ENCODE data around the gene SV2C. TPM values are rescaled to one million over a fixed set of nuclear protein-coding genes. Genes with fewer than 3 reads are reported as not detected.
"Not testable (repeated sequence)": the region's sequence is repeated elsewhere in the genome, so short reads cannot be mapped to it uniquely, and the experiment has no call there.

The SV2C gene
- total and polyA plus RNA-seq, 2 donors (not counting 1 experiment from before 2014, with no cell fraction given) = not detected

- CTCF ChIA-PET = interaction anchor here (1.8 kb wide), 1 partner anchor 10 kb away, joined by 6 read pairs; no protein-coding TSS in a partner anchor
- H3K4me3 Mint-ChIP-seq = no peak overlapping the region
- no peaks in the 10 kb centered on the region for H3K4me1 ChIP-seq (ENCODE audit: control insufficient read depth in 2 of 2, insufficient read depth in 2 of 2, low read length in 2 of 2)
These were observed 215.7 kb downstream of the SV2C start for GRCh38 chr5:76298852-76299251.

GRCh38 chr5:76299592-76299991, 216.4 kb downstream of the SV2C start:
- Histone ChIP-seq H3K4me2 (replicated peaks; ENCODE audit: low read depth, low read length, poor library complexity, severe bottlenecking) (no peak overlapping the region), H3K9ac (ENCODE audit: low read length) (no peak overlapping the region), H3K4me3 (ENCODE audit: control extremely low read depth in 1 of 5, extremely low read depth in 1 of 5, insufficient read depth in 1 of 5, low read depth in 2 of 5, low read length in 4 of 5) (no peak overlapping the region), H4K20me1 (ENCODE audit: control insufficient read depth, insufficient read depth, low read length, poor library complexity, severe bottlenecking) (no peaks in the 10 kb centered on the region), H2AFZ (ENCODE audit: insufficient read depth, low read depth, low read length, poor library complexity, severe bottlenecking) (no peak overlapping the region), H3K27me3 (replicated peaks in 1 of 4; ENCODE audit: control extremely low read depth in 1 of 4, control insufficient read depth in 3 of 4, insufficient read depth in 4 of 4, low read length in 3 of 4) (no peaks in the 10 kb centered on the region), H3K36me3 (replicated peaks in 1 of 2; ENCODE audit: control extremely low read depth in 1 of 2, control insufficient read depth in 1 of 2, extremely low read depth in 1 of 2, insufficient read depth in 2 of 2, low read length in 1 of 2) (no peaks in the 10 kb centered on the region), H3K79me2 (ENCODE audit: control insufficient read depth, insufficient read depth, low read length) (no peaks in the 10 kb centered on the region), H3K9me3 (ENCODE audit: control extremely low read depth in 1 of 3, control insufficient read depth in 2 of 3, insufficient read depth in 1 of 3, low read length in 2 of 3) (no peaks in the 10 kb centered on the region), H3K4me1 (ENCODE audit: control insufficient read depth in 2 of 2, insufficient read depth in 2 of 2, low read length in 2 of 2) (no peaks in the 10 kb centered on the region), H3K27ac (ENCODE audit: low read length in 2 of 2) (no peak overlapping the region)
- Mint-ChIP-seq H3K27me3 (peaks cover 27% of the 10 kb centered on the region), H3K4me3 (no peak overlapping the region), H3K4me1 (peaks cover 7% of the 10 kb centered on the region), H3K9me3 (ENCODE audit: insufficient read depth) (no peaks in the 10 kb centered on the region), H3K27ac (no peak overlapping the region)
- ATAC-seq (ENCODE audit: low read depth) = no peak
- no peak for TF ChIP-seq EZH2 (IDR thresholded peaks at IDR 0.05; ENCODE audit: borderline replicate concordance, insufficient read depth, low read depth, low read length, poor library complexity, severe bottlenecking)
- TF ChIP-seq CTCF (IDR thresholded peaks at IDR 0.05) = no peak
- CTCF ChIA-PET = interaction anchor here (1.8 kb wide), 1 partner anchor 9 kb away, joined by 6 read pairs; no protein-coding TSS in a partner anchor
- intact Hi-C loops (cut with micrococcal nuclease) = no loop called here
- no CpG with 5 or more reads among the region's 2 CpGs for WGBS (ENCODE audit: insufficient coverage)
- POLR2A ChIA-PET = no interaction called here
- DNase-seq = no peak

More at GRCh38 chr5:76298852-76299251, 215.7 kb downstream of the SV2C start:
- no peaks in the 10 kb centered on the region for H4K20me1 ChIP-seq (ENCODE audit: control insufficient read depth, insufficient read depth, low read length, poor library complexity, severe bottlenecking)
- no peaks in the 10 kb centered on the region for H3K9me3 ChIP-seq (ENCODE audit: control extremely low read depth in 1 of 3, control insufficient read depth in 2 of 3, insufficient read depth in 1 of 3, low read length in 2 of 3)
- H3K4me2 ChIP-seq (replicated peaks; ENCODE audit: low read depth, low read length, poor library complexity, severe bottlenecking) = no peak overlapping the region
- no peak overlapping the region for H2AFZ ChIP-seq (ENCODE audit: insufficient read depth, low read depth, low read length, poor library complexity, severe bottlenecking)
- H3K4me3 ChIP-seq (ENCODE audit: control extremely low read depth in 1 of 5, extremely low read depth in 1 of 5, insufficient read depth in 1 of 5, low read depth in 2 of 5, low read length in 4 of 5) = no peak overlapping the region
- POLR2A ChIA-PET = no interaction called here
- ATAC-seq (ENCODE audit: low read depth) = no peak
- no peak overlapping the region for H3K9ac ChIP-seq (ENCODE audit: low read length)
- Mint-ChIP-seq H3K27ac (no peak overlapping the region), H3K9me3 (ENCODE audit: insufficient read depth) (no peaks in the 10 kb centered on the region), H3K4me1 (peaks cover 3% of the 10 kb centered on the region), H3K27me3 (peaks cover 27% of the 10 kb centered on the region)
- no CpG with 5 or more reads among the region's 1 CpG for WGBS (ENCODE audit: insufficient coverage)
- no peaks in the 10 kb centered on the region for H3K79me2 ChIP-seq (ENCODE audit: control insufficient read depth, insufficient read depth, low read length)
- no peaks in the 10 kb centered on the region for H3K27me3 ChIP-seq (replicated peaks in 1 of 4; ENCODE audit: control extremely low read depth in 1 of 4, control insufficient read depth in 3 of 4, insufficient read depth in 4 of 4, low read length in 3 of 4)
- H3K36me3 ChIP-seq (replicated peaks in 1 of 2; ENCODE audit: control extremely low read depth in 1 of 2, control insufficient read depth in 1 of 2, extremely low read depth in 1 of 2, insufficient read depth in 2 of 2, low read length in 1 of 2) = no peaks in the 10 kb centered on the region
- intact Hi-C loops (cut with micrococcal nuclease) = no loop called here
- TF ChIP-seq CTCF (IDR thresholded peaks at IDR 0.05) = no peak
- TF ChIP-seq EZH2 (IDR thresholded peaks at IDR 0.05; ENCODE audit: borderline replicate concordance, insufficient read depth, low read depth, low read length, poor library complexity, severe bottlenecking) = no peak
- no peak overlapping the region for H3K27ac ChIP-seq (ENCODE audit: low read length in 2 of 2)
- DNase-seq = no peak

- WGBS (ENCODE audit: insufficient coverage) = no CpG with 5 or more reads among the region's 1 CpG
- H3K4me1 Mint-ChIP-seq; H3K4me3 Mint-ChIP-seq; CTCF ChIA-PET; POLR2A ChIA-PET; H3K4me3 ChIP-seq (ENCODE audit: control extremely low read depth in 1 of 5, extremely low read depth in 1 of 5, insufficient read depth in 1 of 5, low read depth in 2 of 5, low read length in 4 of 5); H3K9me3 ChIP-seq (ENCODE audit: control extremely low read depth in 1 of 3, control insufficient read depth in 2 of 3, insufficient read depth in 1 of 3, low read length in 2 of 3); H3K79me2 ChIP-seq (ENCODE audit: control insufficient read depth, insufficient read depth, low read length); H3K27ac ChIP-seq (ENCODE audit: low read length in 2 of 2); H3K9ac ChIP-seq (ENCODE audit: low read length); H3K36me3 ChIP-seq (replicated peaks in 1 of 2; ENCODE audit: control extremely low read depth in 1 of 2, control insufficient read depth in 1 of 2, extremely low read depth in 1 of 2, insufficient read depth in 2 of 2, low read length in 1 of 2); DNase-seq; H3K27ac Mint-ChIP-seq; H3K27me3 ChIP-seq (replicated peaks in 1 of 4; ENCODE audit: control extremely low read depth in 1 of 4, control insufficient read depth in 3 of 4, insufficient read depth in 4 of 4, low read length in 3 of 4); H3K9me3 Mint-ChIP-seq (ENCODE audit: insufficient read depth); ATAC-seq (ENCODE audit: low read depth); H4K20me1 ChIP-seq (ENCODE audit: control insufficient read depth, insufficient read depth, low read length, poor library complexity, severe bottlenecking); H3K4me1 ChIP-seq (ENCODE audit: control insufficient read depth in 2 of 2, insufficient read depth in 2 of 2, low read length in 2 of 2); H3K4me2 ChIP-seq (replicated peaks; ENCODE audit: low read depth, low read length, poor library complexity, severe bottlenecking); intact Hi-C loops (cut with micrococcal nuclease); H2AFZ ChIP-seq (ENCODE audit: insufficient read depth, low read depth, low read length, poor library complexity, severe bottlenecking): not testable (repeated sequence)
- peaks cover 17% of the 10 kb centered on the region for H3K27me3 Mint-ChIP-seq
These were observed 218.7 kb downstream of the SV2C start for GRCh38 chr5:76301932-76302331.
